ENCODE measurements around the gene GALNT10.

Gene GALNT10

GRCh38 chr5:154464438-154464837 lies 273.9 kb downstream of the GALNT10 start:
- TF ChIP-seq CTCF (IDR thresholded peaks at IDR 0.05; ENCODE audit: extremely low read depth, insufficient read depth, missing control alignments): no peak
- DNase-seq (ENCODE audit: low spot score): no peak
- in situ Hi-C loops (cut with MboI; ENCODE audit: low pct_unique_long_range_greater_than_20kb, low sequenced_read_pairs, unreplicated experiment): loop anchor here (10.0 kb wide), 1 partner anchor 140 kb away; no protein-coding TSS in a partner anchor

DNA sequence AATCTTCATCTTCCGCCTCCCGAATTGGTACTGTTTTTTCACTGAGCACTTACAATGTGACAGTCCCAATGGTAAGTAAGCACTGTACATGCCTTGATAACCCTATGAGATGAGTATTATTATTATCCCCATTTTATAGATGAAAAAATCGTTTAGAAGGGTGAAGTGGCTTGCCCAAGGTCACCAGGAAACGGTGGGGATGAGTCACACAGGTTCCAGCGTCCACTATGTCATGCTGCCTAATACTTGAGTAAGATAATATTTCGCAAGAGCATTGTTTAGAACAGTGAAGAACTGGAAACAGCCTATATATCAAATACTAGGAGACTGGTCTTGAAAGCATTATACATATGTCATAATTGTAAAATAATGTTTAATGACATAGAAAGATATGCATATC lies 274.6 kb downstream of the GALNT10 start:
- in situ Hi-C loops (cut with MboI; ENCODE audit: low pct_unique_long_range_greater_than_20kb, low sequenced_read_pairs, unreplicated experiment): loop anchor here (10.0 kb wide), 1 partner anchor 140 kb away; no protein-coding TSS in a partner anchor
- DNase-seq (ENCODE audit: low spot score): no peak
- no peak for TF ChIP-seq CTCF (IDR thresholded peaks at IDR 0.05; ENCODE audit: extremely low read depth, insufficient read depth, missing control alignments)

- in situ Hi-C loops (cut with MboI; ENCODE audit: low pct_unique_long_range_greater_than_20kb, low sequenced_read_pairs, unreplicated experiment): loop anchor here (10.0 kb wide), 1 partner anchor 139 kb away; no protein-coding TSS in a partner anchor
- DNase-seq (ENCODE audit: low spot score): no peak
- TF ChIP-seq CTCF (IDR thresholded peaks at IDR 0.05; ENCODE audit: extremely low read depth, insufficient read depth, missing control alignments): no peak
Observed at GRCh38 chr5:154466147-154466546, 275.6 kb downstream of the GALNT10 start.

GRCh38 chr5:154466671-154467070 lies 276.1 kb downstream of the GALNT10 start:
- in situ Hi-C loops (cut with MboI; ENCODE audit: low pct_unique_long_range_greater_than_20kb, low sequenced_read_pairs, unreplicated experiment): loop anchor here (10.0 kb wide), 1 partner anchor 138 kb away; no protein-coding TSS in a partner anchor
- TF ChIP-seq CTCF (IDR thresholded peaks at IDR 0.05; ENCODE audit: extremely low read depth, insufficient read depth, missing control alignments): no peak
- DNase-seq (ENCODE audit: low spot score): no peak

DNA sequence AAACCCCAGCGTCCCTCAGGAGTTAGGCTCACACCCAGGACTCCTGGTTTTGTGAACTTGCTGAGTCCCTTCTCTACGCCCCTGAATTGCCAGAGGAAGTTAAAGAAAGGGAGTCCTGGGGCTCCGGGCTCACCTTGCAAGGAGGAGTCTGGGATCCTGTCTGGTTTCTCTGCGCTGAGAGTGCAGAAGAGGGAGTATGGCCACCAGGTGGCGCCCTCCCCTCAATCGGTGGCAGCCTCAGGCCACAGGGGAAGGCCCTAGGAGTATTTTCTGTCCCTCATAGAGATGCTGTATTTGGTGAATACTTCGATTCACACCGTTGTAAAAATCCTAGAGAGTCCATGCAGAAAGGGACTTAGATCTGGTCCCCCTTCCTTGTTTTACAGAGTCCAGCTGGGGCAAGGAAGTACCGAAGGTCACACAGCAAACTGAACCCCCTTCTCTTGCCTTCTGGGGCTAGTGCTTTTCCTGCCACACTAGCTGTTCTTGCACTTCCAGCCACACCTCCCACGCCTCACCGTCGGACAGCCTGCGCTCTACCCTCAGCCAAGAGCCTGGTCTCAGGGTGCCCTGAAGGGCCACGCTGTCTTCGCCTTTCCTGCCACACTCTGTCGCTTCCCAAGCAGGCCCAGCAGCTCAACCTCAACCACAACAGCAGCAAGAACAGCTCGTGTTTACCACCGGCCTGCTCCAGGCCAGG lies 277.3 kb downstream of the GALNT10 start:
- in situ Hi-C loops (cut with MboI; ENCODE audit: low pct_unique_long_range_greater_than_20kb, low sequenced_read_pairs, unreplicated experiment): loop anchor here (10.0 kb wide), 1 partner anchor 137 kb away; no protein-coding TSS in a partner anchor
- peak; percentile 87 for TF ChIP-seq CTCF (IDR thresholded peaks at IDR 0.05; ENCODE audit: extremely low read depth, insufficient read depth, missing control alignments)
- DNase-seq (ENCODE audit: low spot score): peak; percentile 86

DNA sequence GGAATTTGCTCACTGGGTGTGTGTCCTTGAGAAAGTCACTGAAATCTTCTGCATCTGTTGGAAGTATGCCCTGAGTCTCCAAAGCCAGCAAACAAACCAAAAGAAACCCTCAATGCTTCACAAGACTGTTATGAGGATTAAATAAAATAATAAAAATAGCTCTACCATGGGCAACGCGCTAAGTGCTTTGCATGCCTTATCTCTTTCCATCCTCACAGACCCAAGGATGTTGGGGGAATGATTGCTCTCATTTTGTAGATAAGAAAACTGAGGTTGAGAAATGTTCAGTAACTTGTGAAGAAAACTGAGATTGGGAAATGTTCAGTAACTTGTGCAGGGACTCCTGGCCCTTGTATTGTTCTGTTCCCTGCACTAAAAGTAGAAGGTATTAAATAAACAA lies 279.6 kb downstream of the GALNT10 start:
- in situ Hi-C loops (cut with MboI; ENCODE audit: low pct_unique_long_range_greater_than_20kb, low sequenced_read_pairs, unreplicated experiment): no loop called here
- TF ChIP-seq CTCF (IDR thresholded peaks at IDR 0.05; ENCODE audit: extremely low read depth, insufficient read depth, missing control alignments): no peak
- DNase-seq (ENCODE audit: low spot score): no peak

Measured in GM13977 (cell line).